WTC11 (cell line): ENCODE results near the gene MVP. TPM values are rescaled to one million over a fixed set of nuclear protein-coding genes. Genes with fewer than 3 reads are reported as not detected.

Experiments
- ATAC-seq: fragments of 200-7000 bp; cut with Tn5 transposase; 2 replicates; pipeline ENCODE4 v1.10.0; 2021; ENCODE audit warnings: mild to moderate bottlenecking, moderate library complexity
- CTCF ChIA-PET: fragments of 300-600 bp; sonication (Branson Sonifier 250); formaldehyde crosslinking; loops from one replicate; lab custom pipeline; 2021; ENCODE audit warnings: antibody characterized with exemption; lab: Charles Lee
- POLR2A ChIA-PET: fragments of 350-600 bp; sonication (Branson Sonifier 250); formaldehyde crosslinking; loops from one replicate; lab custom pipeline; 2021; ENCODE audit warnings: antibody characterized with exemption; lab: Charles Lee
- DNase-seq: peaks from one replicate; pipeline ENCODE4 v3.0.0; 2021; ENCODE audit warnings: low spot score
- H3K27ac Mint-ChIP-seq: 2 replicates; pipeline ENCODE4 v1.8.0; 2021; ENCODE audit warnings: mixed read lengths
- H3K27me3 Mint-ChIP-seq: 2 replicates; pipeline ENCODE4 v1.8.0; 2021; ENCODE audit warnings: low read depth, mild to moderate bottlenecking, moderate library complexity, mixed read lengths
- H3K36me3 Mint-ChIP-seq: 2 replicates; pipeline ENCODE4 v1.8.0; 2021; ENCODE audit warnings: mixed read lengths
- H3K4me1 Mint-ChIP-seq: 2 replicates; pipeline ENCODE4 v1.8.0; 2022; ENCODE audit warnings: mixed read lengths
- H3K4me3 Mint-ChIP-seq: 2 replicates; pipeline ENCODE4 v1.8.0; 2021; ENCODE audit warnings: mild to moderate bottlenecking, moderate library complexity, mixed read lengths
- H3K9me3 Mint-ChIP-seq: 2 replicates; pipeline ENCODE4 v1.8.0; 2021; ENCODE audit warnings: mixed read lengths
- ELF4 ChIP-seq: sonication (generic); formaldehyde crosslinking; IDR thresholded peaks from 2 replicates; pipeline ENCODE4 v1.8.1; 2022; ENCODE audit warnings: low read depth, mild to moderate bottlenecking, moderate library complexity, missing genetic modification reagents
- ETV6 ChIP-seq: sonication (generic); formaldehyde crosslinking; IDR thresholded peaks from 2 replicates; pipeline ENCODE4 v1.8.1; 2022; ENCODE audit warnings: mild to moderate bottlenecking, missing genetic modification reagents
- FOXJ3 ChIP-seq: sonication (generic); formaldehyde crosslinking; IDR thresholded peaks from 2 replicates; pipeline ENCODE4 v1.9.0; 2021; ENCODE audit warnings: missing genetic modification reagents, mild to moderate bottlenecking, borderline replicate concordance
- FOXK1 ChIP-seq: sonication (generic); formaldehyde crosslinking; IDR thresholded peaks from 2 replicates; pipeline ENCODE4 v1.8.0; 2022; ENCODE audit warnings: mild to moderate bottlenecking, moderate library complexity, missing genetic modification reagents
- FOXP4 ChIP-seq: sonication (generic); formaldehyde crosslinking; IDR thresholded peaks from 2 replicates; pipeline ENCODE4 v1.8.0; 2022; ENCODE audit warnings: mild to moderate bottlenecking, missing genetic modification reagents
- MLX ChIP-seq: sonication (generic); formaldehyde crosslinking; IDR thresholded peaks from 2 replicates; pipeline ENCODE4 v1.8.1; 2023; ENCODE audit warnings: mild to moderate bottlenecking, missing genetic modification reagents, moderate library complexity
- MXD4 ChIP-seq: fragments of 250-450 bp; sonication (Bioruptor Pico); IDR thresholded peaks from 2 replicates; pipeline ENCODE4 v1.8.0; 2021; ENCODE audit warnings: mild to moderate bottlenecking, moderate library complexity, borderline replicate concordance
- NFATC4 ChIP-seq: fragments of 250-450 bp; sonication (Bioruptor Pico); IDR thresholded peaks from 2 replicates; pipeline ENCODE4 v1.9.0; 2021; ENCODE audit warnings: mild to moderate bottlenecking
- NR1H2 ChIP-seq: sonication (generic); formaldehyde crosslinking; IDR thresholded peaks from 2 replicates; pipeline ENCODE4 v1.9.0; 2021; ENCODE audit warnings: mild to moderate bottlenecking, moderate library complexity, missing genetic modification reagents
- NR2C2 ChIP-seq: sonication (generic); formaldehyde crosslinking; IDR thresholded peaks from 2 replicates; pipeline ENCODE4 v1.8.0; 2022; ENCODE audit warnings: mild to moderate bottlenecking, missing genetic modification reagents
- NR3C1 ChIP-seq: sonication (generic); formaldehyde crosslinking; conservative IDR thresholded peaks from 2 replicates; pipeline ENCODE4 v1.8.1; 2023; ENCODE audit warnings: low read depth, mild to moderate bottlenecking, missing genetic modification reagents
- TP53 ChIP-seq: sonication (generic); formaldehyde crosslinking; IDR thresholded peaks from 2 replicates; pipeline ENCODE4 v1.8.1; 2023; ENCODE audit warnings: mild to moderate bottlenecking, missing genetic modification reagents
- USF2 ChIP-seq: sonication (generic); formaldehyde crosslinking; IDR thresholded peaks from 2 replicates; pipeline ENCODE4 v1.8.1; 2023; ENCODE audit warnings: mild to moderate bottlenecking, missing genetic modification reagents, moderate library complexity
- ZNF121 ChIP-seq: sonication (generic); formaldehyde crosslinking; IDR thresholded peaks from 2 replicates; pipeline ENCODE4 v1.8.0; 2023; ENCODE audit warnings: missing genetic modification reagents
- ZNF317 ChIP-seq: sonication (generic); formaldehyde crosslinking; IDR thresholded peaks from 2 replicates; pipeline ENCODE4 v1.8.1; 2023; ENCODE audit warnings: low read depth, mild to moderate bottlenecking, moderate library complexity, missing genetic modification reagents, borderline replicate concordance
- total RNA-seq: library from RNA; stranded (reverse); gene quantifications from 3 replicates; pipeline ENCODE4 v1.2.3, GENCODE V29; 2021
- TF ChIP-seq, protein P1 (sequence below): sonication (generic); formaldehyde crosslinking; IDR thresholded peaks from 2 replicates; pipeline ENCODE4 v1.8.1; 2022; ENCODE audit warnings: low read depth, mild to moderate bottlenecking, moderate library complexity, missing genetic modification reagents, borderline replicate concordance
- TF ChIP-seq, protein P2 (sequence below): fragments of 250-450 bp; sonication (Bioruptor Pico); IDR thresholded peaks from 2 replicates; pipeline ENCODE4 v1.9.0; 2021; ENCODE audit warnings: mild to moderate bottlenecking
- TF ChIP-seq, protein P3 (sequence below): fragments of 250-450 bp; sonication (Bioruptor Pico); IDR thresholded peaks from 2 replicates; pipeline ENCODE4 v1.9.0; 2021; ENCODE audit warnings: mild to moderate bottlenecking

The MVP gene
- total RNA-seq, 1 experiment from 2014 or later = 10.8 TPM

- TF ChIP-seq ETV6 (CRISPR knock-in tag) (no peak), NR2C2 (CRISPR knock-in tag) (no peak), MXD4 (CRISPR knock-in tag) (no peak), NR1H2 (CRISPR knock-in tag) (no peak), ELF4 (no peak), ZNF317 (CRISPR knock-in tag) (no peak)
- TF ChIP-seq, protein P1, sequence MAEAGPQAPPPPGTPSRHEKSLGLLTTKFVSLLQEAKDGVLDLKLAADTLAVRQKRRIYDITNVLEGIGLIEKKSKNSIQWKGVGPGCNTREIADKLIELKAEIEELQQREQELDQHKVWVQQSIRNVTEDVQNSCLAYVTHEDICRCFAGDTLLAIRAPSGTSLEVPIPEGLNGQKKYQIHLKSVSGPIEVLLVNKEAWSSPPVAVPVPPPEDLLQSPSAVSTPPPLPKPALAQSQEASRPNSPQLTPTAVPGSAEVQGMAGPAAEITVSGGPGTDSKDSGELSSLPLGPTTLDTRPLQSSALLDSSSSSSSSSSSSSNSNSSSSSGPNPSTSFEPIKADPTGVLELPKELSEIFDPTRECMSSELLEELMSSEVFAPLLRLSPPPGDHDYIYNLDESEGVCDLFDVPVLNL (CRISPR knock-in tag) = no peak
- TF ChIP-seq, protein P2, sequence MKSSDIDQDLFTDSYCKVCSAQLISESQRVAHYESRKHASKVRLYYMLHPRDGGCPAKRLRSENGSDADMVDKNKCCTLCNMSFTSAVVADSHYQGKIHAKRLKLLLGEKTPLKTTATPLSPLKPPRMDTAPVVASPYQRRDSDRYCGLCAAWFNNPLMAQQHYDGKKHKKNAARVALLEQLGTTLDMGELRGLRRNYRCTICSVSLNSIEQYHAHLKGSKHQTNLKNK (CRISPR knock-in tag) = no peak
Measured at GRCh38 chr16:29875206-29875605, 54.9 kb downstream of the MVP start (continued).

DNA sequence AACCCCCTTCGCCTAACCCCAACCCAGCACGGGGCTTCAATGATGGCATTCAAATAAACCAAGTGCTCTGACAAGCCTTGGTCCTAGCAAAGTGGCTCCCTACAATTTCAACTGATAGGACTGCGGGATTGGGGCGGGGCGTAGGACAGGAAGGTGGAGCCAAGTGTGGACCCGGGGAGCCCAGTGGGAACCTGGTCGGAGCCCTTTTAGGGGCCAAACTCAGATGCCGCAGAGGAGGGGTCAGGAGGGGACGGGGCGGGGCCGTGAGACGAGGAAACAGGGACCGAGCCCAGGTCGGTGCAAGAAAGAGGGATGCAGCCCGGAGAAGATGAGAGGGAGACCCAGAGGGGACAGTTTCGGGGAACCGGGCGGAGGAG, 55.9 kb downstream of the MVP start:
- Mint-ChIP-seq H3K36me3 (peaks cover 9% of the 10 kb centered on the region; the same call in 1 of the 2 replicates), H3K27ac (peak overlapping the region; percentile 70), H3K27me3 (peaks cover 3% of the 10 kb centered on the region; the same call in 1 of the 2 replicates), H3K4me1 (peaks cover 10% of the 10 kb centered on the region), H3K9me3 (no peaks in the 10 kb centered on the region), H3K4me3 (peak overlapping the region; percentile 87)
- ATAC-seq = peak; percentile 27
- POLR2A ChIA-PET = interaction anchor here (0.6 kb wide), 1 partner anchor 60 kb away, joined by 3 read pairs; the partner anchor contains the start of gene PAGR1
- TF ChIP-seq FOXK1 (CRISPR knock-in tag) = 0 out of 2 replicates have a peak, but pooled peaks have one; percentile 1
- TF ChIP-seq MLX (CRISPR knock-in tag) = no peak
- CTCF ChIA-PET = interaction anchor here (0.6 to 2.3 kb wide), 2 partner anchors 28 to 75 kb away, joined by 4 to 17 read pairs; no protein-coding TSS in a partner anchor
- DNase-seq = peak; percentile 87

GRCh38 chr16:29876594-29877249, 56.5 kb downstream of the MVP start:
- H3K4me1 Mint-ChIP-seq = peaks cover 10% of the 10 kb centered on the region
- H3K9me3 Mint-ChIP-seq = no peaks in the 10 kb centered on the region
- POLR2A ChIA-PET = interaction anchor here (0.6 to 1.5 kb wide), 6 partner anchors 10 to 85 kb away, joined by 3 to 7 read pairs (median 6); partner anchors contain the start of genes ASPHD1, KCTD13, PAGR1 and SEZ6L2
- H3K27me3 Mint-ChIP-seq = peaks cover 3% of the 10 kb centered on the region; the same call in 1 of the 2 replicates
- 0 out of 2 replicates have a peak, but pooled peaks have one; percentile 0 for ATAC-seq
- DNase-seq = peak; percentile 72
- TF ChIP-seq USF2 (CRISPR knock-in tag) = peak; percentile 11; the same call in 1 of the 2 replicates
- TF ChIP-seq NFATC4 (CRISPR knock-in tag) = no peak
- TF ChIP-seq ZNF121 (CRISPR knock-in tag) = 0 out of 2 replicates have a peak, but pooled peaks have one; percentile 13
- TF ChIP-seq, all 79 proteins: peak for 2
- peaks cover 8% of the 10 kb centered on the region; the same call in 1 of the 2 replicates for H3K36me3 Mint-ChIP-seq
- peak overlapping the region; percentile 87 for H3K4me3 Mint-ChIP-seq
- CTCF ChIA-PET = interaction anchor here (1.0 to 2.3 kb wide), 15 partner anchors 13 to 187 kb away, joined by 3 to 17 read pairs (median 5); partner anchors contain the start of genes ASPHD1, CDIPT, HIRIP3 and MVP
- peak overlapping the region; percentile 70; the same call in 1 of the 2 replicates for H3K27ac Mint-ChIP-seq

- DNase-seq (peak; percentile 100), ATAC-seq (peak; percentile 97)
- Mint-ChIP-seq H3K9me3 (no peaks in the 10 kb centered on the region), H3K4me1 (peaks cover 10% of the 10 kb centered on the region), H3K36me3 (peaks cover 7% of the 10 kb centered on the region; the same call in 1 of the 2 replicates), H3K27me3 (peaks cover 3% of the 10 kb centered on the region; the same call in 1 of the 2 replicates), H3K27ac (peak overlapping the region; percentile 98), H3K4me3 (peak overlapping the region; percentile 87)
- ChIA-PET CTCF (interaction anchor here (0.6 to 2.3 kb wide), 19 partner anchors 14 to 215 kb away, joined by 3 to 17 read pairs (median 5); partner anchors contain the start of genes ASPHD1, CDIPT, HIRIP3 and MVP), POLR2A (interaction anchor here (0.5 to 1.5 kb wide), 13 partner anchors 9 to 650 kb away, joined by 3 to 7 read pairs (median 5); partner anchors contain the start of genes ASPHD1, CDIPT, KCTD13 and PAGR1)
- TF ChIP-seq ETV6 (CRISPR knock-in tag) = 0 out of 2 replicates have a peak, but pooled peaks have one; percentile 53
- no peak for TF ChIP-seq FOXP4 (CRISPR knock-in tag)
- TF ChIP-seq, protein P3, sequence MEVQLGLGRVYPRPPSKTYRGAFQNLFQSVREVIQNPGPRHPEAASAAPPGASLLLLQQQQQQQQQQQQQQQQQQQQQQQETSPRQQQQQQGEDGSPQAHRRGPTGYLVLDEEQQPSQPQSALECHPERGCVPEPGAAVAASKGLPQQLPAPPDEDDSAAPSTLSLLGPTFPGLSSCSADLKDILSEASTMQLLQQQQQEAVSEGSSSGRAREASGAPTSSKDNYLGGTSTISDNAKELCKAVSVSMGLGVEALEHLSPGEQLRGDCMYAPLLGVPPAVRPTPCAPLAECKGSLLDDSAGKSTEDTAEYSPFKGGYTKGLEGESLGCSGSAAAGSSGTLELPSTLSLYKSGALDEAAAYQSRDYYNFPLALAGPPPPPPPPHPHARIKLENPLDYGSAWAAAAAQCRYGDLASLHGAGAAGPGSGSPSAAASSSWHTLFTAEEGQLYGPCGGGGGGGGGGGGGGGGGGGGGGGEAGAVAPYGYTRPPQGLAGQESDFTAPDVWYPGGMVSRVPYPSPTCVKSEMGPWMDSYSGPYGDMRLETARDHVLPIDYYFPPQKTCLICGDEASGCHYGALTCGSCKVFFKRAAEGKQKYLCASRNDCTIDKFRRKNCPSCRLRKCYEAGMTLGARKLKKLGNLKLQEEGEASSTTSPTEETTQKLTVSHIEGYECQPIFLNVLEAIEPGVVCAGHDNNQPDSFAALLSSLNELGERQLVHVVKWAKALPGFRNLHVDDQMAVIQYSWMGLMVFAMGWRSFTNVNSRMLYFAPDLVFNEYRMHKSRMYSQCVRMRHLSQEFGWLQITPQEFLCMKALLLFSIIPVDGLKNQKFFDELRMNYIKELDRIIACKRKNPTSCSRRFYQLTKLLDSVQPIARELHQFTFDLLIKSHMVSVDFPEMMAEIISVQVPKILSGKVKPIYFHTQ (CRISPR knock-in tag) = no peak
- no peak for TF ChIP-seq NR3C1 (CRISPR knock-in tag)
- TF ChIP-seq TP53 (CRISPR knock-in tag) = no peak
- TF ChIP-seq FOXJ3 (CRISPR knock-in tag) = no peak
Measured at GRCh38 chr16:29877266-29877961, 57.2 kb downstream of the MVP start.
